SKM-1 (cell line): ENCODE results near the gene ETFB.

Experiments
- DNase-seq: peaks from one replicate; lab custom pipeline; 2025; ENCODE audit not compliant: unreplicated experiment; lab: John Stamatoyannopoulos, UW

ETFB gene

DNA sequence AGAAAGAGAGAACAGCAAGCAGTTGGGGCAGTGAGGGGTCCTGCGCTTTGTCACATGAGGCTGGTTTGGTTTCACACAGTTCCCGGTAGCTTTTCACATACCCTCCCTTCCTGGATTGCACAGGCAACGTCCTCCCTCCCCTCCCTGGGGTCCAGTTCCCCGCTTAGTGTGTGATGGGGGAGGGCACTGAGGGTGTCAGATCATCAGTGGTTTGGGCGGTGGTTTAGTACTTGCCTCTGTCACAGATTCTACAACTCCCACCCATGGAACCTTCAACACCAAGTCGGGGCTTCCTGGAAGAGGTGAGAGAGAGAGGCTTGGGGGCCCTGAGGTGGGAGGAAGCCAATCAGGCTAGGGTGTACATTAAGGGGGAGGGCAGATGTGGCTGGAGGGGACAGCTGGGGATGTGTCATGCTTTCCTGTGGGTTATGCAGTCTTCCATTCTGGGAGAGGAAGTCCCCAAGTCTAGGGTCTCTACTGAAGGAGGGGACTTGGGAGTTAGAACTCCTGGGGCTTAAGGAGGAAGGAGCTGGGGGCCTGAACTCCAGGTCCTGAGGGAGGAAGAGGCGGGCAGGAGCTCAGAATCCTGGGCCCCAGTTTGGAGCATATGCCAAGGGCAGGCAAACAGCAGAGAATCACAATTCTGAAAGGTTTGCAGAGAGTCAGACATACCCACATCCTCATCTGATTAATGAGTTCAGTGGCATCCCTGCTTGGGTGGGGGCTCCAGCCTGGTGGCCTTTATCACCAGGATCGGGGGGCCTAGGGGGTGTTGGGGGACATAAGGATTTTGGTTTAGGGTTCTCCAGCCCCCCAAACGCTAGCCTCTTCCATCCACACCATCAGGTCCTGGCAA is 6.7 kb upstream of the ETFB start, which contains the start of gene NKG7:
Gene NKG7, minus strand, starts transcription at position 6 of the 856 bp plus-strand sequence. CDS start 119 bp downstream, outside the sequence.
- DNase-seq = peak; percentile 62

DNA sequence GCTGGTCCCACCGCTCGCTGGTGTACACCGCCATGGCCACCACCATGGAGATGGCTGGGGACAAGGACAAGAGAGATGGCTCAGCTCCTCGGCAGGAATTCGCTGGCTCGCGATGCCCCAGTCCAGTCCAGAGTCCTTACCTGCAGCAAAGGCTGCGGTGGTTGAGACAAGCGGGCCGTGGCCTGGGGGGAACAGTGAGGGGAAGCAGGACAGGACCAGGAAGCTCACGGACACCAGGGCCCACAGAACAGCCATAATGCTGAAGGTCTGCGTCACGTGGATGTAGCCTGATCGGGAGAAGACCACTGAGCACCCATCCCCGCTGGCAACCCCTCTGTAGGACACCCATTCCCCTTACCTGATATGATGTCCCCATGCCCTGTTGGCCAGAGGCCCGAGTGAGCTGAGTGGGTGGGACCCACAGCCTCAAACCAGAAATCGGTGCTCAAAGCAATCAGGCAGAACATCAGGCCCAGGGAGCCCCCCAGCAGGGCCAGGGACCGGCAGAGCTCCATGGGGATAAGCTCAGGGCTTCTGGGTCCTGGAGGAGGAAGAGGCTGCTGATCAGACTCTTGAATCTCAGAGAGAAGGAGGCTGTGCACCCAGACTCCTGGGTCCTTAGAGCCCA is 5.9 kb upstream of the ETFB start:
- DNase-seq = no peak

DNA sequence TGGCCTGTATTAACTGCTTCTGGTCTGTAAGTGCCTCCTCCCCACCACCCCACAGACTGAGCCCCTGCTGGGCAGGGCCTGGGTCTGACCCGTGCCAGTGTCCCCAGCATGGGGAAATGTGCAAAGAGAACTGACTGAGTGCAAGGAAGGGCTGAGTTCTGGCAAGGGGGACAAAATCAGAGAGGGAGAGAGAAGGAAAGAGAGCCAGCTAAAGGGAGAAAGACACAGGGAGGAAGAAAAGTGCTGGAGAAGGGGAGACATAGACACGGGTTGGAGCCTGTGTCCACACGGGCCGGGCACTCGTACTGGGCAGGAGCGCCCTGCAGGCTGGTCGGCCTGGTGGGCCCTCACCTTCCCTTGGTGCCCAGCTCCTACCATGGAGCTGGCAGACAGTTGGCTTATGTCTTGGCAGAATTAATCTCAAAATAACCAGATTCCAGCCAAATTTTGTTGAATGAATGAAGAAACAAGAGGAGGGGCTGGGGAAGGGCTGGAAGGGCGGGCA is 5.0 kb upstream of the ETFB start:
- no peak for DNase-seq

DNA sequence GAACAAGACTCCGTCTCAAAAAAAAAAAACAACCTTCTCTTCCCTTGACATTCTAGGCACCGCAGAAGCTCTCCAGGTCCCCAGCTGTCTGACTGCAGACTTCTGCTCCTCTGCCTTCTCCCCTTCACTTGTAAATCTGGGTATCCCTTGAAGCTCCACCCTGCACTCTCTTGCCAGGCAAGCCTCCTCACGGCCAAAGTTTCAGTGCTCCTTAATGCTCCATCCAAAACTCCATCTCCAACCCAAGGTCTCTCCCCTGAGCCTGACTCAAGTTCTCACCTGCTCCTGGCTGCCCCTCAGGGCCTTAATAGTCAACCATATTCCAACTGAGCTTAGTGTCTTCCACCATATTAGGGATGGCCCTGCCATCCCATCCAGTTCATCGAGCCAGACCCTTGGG is 4.0 kb upstream of the ETFB start:
- DNase-seq = no peak

DNA sequence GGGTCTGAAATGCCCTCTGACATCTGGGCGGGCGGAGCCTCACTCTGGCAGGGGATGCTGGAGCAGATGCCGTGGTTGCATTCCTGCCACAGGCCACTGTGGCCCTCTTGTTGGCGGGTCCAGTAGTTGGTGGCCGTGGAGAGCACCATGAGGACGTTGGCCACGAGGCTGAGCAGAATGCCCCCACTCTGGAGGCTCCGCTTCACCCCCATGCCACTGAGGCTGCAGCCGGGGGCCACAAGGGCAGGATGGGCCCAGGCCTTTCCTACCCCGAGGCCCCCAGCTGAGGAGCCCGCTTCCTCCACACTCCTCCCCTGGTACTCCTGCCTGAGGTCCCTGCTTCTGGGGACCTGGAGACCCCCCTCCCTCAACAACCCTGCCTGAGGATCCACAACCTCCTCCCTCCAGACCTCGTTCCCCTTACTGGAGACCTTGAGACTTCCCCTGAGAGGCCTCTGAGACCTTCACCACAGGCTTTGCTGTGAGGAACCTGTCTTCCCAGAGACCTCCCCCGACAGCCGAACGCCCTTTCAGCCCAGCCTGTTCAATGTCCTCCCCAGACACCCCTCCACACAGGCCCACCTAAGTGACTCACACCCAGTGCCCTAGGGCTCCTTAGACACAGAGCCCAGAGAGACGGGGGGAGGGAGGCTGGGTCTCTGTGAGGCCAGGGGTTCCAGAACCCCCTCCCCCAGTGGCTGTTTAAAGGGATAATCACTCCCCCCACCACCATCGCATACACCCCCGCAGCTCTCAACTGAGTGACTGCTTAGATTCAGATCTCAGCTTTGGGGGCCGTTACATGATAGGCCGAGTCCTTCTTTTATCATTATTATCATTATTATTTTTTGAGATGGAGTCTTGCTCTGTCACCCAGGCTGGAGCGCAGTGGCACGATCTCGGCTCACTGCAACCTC is 2.4 kb upstream of the ETFB start, which contains the start of gene CLDND2:
Gene CLDND2, minus strand, starts transcription at position 638 of the 917 bp plus-strand sequence. Its CDS starts 426 bp downstream, at position 212.
- peak; percentile 13 for DNase-seq

DNA sequence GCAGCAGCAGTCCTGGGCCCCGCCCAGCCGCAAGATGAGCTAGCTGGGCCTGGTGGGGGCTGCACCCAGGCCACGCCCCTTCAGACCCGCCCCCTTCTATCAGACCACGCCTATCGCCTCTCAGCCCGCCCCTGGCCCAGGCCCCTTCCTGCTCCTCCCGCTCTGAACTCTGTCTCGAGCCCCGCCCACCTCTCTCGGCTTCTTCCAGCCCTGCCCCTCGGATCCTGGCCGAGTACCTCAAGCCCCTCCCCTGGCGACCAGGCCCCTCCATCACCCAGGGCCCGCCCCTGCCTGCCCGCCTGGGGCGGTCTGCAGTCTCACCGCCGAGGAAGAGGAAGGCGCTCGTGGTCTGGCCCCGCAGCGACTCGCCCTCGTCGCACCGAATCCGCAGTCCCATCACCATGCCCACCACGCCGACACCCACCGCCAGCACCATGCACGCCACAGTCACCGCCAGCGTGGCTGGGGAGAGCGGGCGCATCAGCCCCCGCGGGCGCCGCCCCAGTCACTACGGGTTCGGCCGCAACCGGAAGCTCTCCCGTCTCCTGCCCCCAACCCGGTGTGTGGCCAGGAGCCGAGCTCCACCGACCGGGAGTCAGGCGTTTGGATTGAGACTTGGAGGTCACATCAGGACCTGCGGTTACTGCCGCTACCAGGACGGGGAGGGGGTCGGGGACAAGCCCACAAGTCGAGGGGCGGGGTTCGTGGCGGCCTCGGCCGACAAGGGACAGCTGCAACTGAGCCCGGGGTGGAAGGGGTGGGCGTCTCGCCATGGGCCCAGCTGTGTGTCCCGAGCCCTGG is 1.6 kb upstream of the ETFB start:
- DNase-seq = peak; percentile 70

DNA sequence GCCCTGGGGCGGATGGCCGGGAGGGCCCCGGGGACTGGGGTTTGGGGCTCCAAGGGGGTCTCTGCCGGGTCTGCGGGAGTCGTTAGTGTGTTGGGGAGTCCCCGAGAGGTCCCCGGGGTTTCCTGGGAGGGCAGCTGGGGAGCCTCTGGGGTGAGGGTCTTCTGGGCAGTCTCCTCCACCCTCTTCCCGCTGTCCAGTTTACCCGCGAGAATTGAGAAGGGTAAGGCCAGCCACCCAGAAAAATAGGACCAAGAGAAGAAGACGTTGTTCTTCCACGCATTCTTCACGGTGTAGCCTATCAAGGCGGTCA is 1.0 kb upstream of the ETFB start:
- no peak for DNase-seq

DNA sequence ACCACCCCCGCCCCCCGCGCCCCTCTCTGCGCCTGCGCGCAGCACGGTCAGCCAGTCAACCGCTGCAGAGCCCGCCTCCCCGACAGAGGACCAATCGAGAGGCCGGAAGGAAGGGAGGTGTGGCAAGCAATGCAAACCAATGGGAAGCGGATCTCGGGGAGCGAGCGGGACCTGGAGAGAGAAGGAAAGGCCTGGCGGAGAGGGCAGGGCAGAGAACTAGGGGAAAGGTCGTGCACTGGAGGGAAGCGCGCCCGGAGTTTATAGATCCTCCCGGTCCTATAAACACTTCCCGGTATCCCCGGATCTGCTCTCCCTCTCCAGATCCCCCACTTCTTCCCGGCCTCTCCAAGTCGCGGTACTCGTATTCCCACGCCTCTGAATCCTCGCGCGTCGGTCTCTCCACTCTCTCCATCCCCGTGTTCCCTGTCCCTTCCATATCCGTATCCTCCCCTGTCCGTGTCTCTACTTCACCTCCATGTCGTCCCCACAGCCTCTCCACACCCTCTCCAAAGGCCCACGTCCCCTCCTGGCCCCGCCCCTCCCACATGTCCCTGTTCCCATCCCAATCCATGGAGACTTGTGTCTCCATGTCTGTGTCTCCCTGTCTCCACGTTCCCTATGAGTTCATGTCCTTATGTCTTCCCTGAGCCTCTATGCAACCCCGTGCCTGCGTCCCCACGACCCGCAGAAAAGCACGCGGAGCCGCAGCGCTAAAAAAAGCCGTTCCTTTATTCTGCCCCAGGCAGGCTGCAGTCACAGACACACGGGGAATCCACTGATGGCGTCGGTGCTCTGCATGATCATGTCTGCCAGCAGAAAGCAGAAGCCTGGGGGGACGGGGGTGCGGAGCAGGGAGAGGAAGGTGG is 434 bp upstream of the ETFB start:
- peak; percentile 83 for DNase-seq

DNA sequence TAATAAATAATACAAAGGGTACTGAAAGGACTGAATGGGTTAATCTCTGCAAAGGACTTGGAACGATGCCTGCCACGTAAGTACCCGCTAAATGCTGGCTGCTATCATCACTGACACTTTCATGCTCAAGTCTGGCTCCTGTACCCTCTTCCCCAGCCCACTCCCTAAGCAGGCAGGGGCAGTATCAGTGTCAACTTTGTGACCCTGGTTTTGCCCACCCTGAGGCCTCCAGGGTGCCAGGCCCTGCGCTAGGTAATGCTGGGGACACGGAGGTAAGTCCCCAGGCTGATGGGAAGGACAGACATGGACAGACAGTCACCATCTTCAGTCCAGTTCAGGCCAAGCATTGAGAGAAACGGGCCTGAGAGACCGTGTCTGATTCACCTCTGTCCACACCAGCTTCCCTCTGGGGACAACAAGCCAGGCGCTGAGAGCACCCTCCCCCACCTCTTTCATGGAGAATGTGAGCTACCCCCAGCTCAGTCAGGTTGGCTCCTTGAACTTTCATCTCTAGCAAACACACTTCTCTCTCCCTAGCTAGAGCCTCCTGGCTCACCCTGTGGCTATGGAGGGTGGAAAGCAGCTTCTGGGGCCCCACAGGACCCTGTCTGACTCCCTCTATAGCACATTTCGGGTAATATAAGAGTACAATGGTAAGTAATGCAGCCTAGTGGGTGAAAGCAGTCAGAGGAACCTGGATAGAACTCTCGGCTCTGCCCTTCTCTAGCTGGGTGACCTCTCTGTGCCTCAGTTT is 800 bp downstream of the ETFB start:
- no peak for DNase-seq

DNA sequence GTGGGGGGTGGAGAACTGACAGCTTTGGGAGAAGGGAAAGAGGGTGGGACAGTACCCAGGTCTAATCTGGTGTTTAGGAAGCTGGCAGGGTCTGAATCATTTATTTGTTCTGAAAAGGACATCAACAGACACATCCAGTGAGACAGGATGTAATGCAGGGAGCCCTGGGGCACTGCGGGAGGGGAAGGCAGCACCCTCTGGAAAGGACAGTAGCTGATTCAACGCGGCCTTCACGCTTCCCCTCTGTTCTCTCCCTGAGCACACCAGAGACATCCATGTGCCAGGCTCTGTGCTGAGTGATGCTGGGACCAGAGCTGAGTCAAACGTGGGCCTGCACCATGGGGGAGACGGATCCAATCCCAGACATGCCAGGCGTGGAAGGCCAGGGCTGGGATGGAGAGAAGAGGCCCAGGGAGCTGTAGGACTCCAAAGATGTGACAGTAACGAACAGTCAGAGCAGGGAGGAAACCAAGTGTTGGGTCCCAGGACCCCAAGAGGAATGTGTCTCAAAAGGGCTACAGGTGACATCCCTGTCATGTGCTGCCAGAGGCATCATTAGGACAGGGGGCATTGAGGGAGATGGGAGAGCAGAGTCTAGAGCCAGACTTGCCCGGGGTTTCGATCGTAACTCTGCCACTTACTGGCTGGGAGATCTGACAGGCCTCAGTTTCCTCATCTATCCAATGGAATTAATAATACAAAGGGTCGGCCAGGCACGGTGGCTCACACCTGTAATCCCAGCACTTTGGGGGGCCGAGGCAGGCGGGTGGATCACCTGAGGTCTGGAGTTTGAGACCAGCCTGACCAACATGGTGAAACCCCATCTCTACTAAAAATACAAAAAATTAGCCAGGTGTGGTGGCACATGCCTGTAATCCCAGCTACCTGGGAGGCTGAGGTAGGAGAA is 1.7 kb downstream of the ETFB start:
- no peak for DNase-seq

DNA sequence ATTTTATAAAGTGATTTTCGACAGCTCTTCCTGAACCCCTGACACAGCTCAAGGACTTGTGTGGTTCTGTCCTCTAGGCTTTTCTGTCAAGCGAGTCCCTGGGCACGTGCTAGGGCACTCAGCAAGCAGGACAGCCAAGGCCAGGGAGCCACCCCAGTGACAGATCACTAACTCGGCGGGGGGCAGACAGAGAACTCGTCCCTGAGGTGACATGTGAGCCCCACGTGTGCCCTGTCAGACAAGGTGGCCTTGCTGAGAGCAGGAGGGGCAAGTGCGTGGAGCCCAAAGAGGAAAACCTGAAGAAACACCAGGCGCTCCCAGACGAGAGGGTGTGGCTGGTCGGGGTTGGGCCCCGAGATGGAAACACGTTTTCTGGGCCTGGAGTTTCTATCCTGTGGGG is 4.9 kb downstream of the ETFB start:
- no peak for DNase-seq

DNA sequence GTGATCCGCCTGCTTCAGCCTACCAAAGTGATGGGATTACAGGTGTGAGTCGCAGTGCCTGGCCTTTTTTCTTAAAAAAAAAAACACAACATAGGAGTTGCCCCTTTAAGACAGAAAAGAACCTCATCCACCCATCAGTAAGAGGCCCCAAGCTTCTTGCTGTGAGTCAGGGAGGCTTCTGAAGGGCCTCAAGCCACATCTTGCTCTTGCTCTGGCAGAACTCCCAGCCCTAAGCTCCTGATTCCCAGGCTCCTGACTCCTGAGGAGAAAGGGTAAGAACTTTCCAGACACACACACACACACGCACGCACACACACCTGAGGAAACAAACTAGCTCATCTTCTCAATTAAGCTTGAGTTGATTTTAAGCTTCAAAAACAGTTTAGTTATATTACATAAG is 6.9 kb downstream of the ETFB start:
- DNase-seq = no peak

DNA sequence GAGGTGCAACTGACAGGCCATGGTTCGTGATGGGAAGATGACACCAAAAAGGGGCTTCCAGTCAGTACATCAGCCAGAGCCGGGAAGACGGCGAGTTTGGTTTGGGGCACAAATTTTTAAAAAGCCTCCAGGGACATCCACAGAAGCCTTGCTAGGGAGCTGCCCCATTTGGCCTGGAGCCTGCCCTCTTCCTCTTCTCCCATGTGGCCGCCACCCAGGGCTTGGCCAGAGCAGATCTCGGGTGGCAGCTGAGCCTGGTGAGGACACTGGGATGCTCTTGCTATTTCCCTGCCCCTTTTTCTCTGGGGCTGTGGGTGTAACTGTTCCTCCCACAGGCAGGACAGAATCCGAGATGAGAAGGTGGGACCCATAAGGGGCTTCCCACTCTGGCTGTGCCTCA is 8.2 kb downstream of the ETFB start:
- DNase-seq = no peak

DNA sequence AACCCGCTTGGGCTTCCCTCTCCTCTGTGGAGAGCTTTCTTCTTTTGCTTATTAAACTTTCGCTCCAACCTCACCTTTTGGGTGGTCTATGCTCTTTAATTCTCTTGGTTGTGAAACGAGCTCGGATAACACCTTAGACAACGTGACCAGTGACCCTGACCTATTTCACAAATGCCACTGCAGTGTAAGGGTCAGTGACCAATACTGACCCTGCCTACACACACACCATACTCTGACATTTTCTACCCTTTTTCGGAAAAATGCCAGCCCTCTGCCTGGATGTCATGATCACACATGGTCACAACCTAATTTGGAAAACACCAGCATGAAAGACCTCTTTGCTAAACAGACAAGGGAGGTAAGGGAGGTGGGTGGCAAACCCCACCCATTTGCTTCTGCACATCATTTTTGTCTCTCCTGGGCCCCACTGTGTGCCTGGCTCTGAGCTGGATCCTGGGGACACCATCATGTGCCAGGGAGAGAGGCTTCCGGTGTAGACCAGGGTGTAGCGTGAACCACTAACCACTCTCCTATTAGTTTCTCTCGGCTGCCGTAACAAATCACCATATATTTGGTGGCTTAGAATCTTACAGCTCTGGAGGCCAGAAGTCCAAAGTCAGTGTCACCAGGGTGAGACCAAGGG is 9.9 kb downstream of the ETFB start:
- DNase-seq = no peak

DNA sequence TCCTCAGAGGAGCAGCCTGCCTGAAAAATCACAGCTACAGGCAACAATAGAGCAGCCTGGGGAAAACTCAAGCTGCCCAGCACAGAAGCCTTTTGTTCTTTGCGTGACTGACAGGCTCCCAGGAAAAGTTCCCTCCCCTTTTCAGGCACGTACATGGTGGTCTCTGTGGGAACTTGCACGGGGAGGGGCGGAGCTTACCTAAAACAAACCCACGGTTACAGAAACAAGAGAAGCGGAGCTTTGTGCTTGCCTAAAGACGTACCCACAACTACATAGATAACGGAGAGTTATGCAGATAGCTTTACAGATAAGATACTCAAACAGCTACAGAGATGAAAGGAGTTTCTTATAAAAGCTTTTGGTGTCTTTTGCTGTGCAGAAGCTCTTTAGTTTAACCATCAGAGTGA is 11.4 kb downstream of the ETFB start:
- DNase-seq = no peak

DNA sequence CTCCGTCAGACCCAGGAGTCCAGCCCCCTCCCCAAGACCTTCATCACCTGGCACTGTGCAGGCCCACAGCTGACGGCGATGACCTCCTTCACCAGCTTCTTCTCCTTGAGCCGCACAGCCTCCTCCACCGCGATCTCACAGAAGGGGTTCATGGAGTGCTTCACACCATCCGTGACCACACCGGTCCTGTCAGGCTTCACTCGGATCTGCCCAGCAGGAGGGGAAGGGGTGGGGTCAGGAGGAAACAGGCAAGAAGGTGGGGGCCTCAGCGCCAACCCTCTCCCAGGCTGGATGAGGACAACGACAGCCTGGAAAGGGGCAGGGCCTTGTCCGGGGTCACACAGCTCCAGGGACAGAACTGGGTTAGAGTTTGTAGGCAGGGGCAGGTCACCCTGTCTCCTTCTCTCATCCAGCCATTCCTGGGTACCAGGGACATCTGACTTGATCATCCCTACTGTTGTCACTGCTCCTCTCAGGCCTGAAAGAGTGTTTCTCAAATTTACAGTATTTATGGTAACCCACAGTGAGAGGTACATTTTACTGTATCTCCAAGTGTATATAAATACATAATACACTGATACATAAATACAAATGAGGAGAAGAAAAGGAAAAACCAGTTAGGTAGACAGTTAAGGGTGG is 12.0 kb downstream of the ETFB start:
- DNase-seq = no peak
